Tibial nerve (tissue), 4 donors: Measurements from ENCODE around the gene SDK1.

Experiments used
- EP300 ChIP-seq, 2 donors: sonication (generic); formaldehyde crosslinking; IDR thresholded peaks; one replicate each; pipeline ENCODE4 v1.6.1; 2017; ENCODE audit warnings: antibody characterized with exemption in 2 of 2, mild to moderate bottlenecking in 1 of 2
- POLR2A ChIP-seq, 2 donors: fragments of 450-650 bp; IDR thresholded peaks; one replicate each; pipeline ENCODE4 v1.6.1; 2017; ENCODE audit warnings: antibody characterized with exemption in 2 of 2, mild to moderate bottlenecking in 2 of 2, moderate library complexity in 2 of 2
- TF ChIP-seq, protein P1 (sequence below), 5 experiments: fragments of 200-600 bp in 3 of 5; fragments of 450-650 bp in 2 of 5; sonication (generic) in 3 of 5; IDR thresholded peaks; one replicate each; pipeline ENCODE4 v1.5.1; 2016 to 2019; ENCODE audit warnings: antibody characterized with exemption in 5 of 5, mild to moderate bottlenecking in 3 of 5, moderate library complexity in 2 of 5

DNA sequence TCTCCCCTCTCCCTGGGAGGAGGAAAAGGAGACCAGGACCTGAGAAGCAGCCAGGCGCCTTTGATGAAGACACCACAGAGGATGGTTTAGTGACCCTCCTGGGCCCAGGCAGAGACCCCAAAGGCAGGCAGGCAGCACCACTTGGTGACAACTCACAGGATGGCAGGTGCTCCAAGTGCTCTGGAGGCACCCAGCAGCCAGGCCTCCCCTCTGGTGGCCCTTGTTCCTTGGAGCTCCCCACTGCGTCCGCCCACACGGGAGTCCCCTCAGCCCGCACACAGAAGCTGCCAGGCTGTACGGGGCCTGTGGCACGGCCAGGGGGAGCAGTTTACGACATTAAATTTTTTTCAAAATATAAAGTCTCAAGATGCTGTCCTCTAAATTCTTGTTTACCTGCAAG, 773.9 kb downstream of the SDK1 start:
- TF ChIP-seq EP300 (IDR thresholded peaks at IDR 0.05) (no peak), POLR2A (IDR thresholded peaks at IDR 0.05) (no peak)
- TF ChIP-seq, protein P1, sequence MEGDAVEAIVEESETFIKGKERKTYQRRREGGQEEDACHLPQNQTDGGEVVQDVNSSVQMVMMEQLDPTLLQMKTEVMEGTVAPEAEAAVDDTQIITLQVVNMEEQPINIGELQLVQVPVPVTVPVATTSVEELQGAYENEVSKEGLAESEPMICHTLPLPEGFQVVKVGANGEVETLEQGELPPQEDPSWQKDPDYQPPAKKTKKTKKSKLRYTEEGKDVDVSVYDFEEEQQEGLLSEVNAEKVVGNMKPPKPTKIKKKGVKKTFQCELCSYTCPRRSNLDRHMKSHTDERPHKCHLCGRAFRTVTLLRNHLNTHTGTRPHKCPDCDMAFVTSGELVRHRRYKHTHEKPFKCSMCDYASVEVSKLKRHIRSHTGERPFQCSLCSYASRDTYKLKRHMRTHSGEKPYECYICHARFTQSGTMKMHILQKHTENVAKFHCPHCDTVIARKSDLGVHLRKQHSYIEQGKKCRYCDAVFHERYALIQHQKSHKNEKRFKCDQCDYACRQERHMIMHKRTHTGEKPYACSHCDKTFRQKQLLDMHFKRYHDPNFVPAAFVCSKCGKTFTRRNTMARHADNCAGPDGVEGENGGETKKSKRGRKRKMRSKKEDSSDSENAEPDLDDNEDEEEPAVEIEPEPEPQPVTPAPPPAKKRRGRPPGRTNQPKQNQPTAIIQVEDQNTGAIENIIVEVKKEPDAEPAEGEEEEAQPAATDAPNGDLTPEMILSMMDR (IDR thresholded peaks at IDR 0.05), result no peak
